IPS DF 4.7 (cell line): ENCODE results near the gene SUMO2.

Experiments
- DNase-seq: peaks from one replicate; pipeline ENCODE4 v3.0.0-alpha.2; 2013; ENCODE audit warnings: low spot score; ENCODE audit errors: extremely low read depth

The SUMO2 gene

DNA sequence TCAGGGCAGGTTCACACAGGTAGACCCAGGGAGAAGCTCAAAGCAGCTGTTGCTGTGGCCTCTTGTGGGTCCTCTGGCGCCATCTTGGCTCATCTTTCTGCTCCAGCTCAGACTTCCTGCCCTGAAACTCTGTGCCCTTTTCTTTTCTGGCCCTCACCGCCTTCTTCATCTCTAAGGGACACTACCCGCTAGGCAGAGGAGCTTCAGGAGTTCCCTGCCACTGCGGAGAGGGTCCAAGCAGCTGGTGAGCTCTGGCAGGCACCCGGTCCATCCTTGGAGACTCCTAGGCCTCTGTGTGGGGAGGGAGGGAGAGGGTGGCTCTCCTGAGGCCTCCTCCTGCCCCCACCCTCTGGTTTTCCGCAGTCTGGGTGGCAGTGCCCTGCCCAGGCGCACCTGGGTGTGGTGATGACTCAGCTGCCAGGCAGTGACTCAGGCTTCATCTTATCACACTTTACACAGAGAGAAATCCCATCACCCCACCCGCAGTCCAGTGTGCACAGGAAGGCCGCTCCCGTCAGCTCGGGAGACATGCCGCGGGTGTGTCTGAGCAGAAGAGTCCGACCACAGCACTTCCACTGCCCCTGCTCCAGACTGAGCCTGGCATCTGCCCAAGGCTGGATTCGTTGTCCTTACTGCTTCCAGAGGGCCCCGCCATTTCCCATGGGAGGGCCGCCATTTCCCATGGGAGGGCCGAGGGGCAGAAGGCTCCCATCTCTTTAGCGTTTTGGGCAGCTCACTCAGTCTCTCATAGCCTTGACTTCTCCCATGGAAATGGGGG is 58.5 kb downstream of the SUMO2 start:
- DNase-seq = no peak

DNA sequence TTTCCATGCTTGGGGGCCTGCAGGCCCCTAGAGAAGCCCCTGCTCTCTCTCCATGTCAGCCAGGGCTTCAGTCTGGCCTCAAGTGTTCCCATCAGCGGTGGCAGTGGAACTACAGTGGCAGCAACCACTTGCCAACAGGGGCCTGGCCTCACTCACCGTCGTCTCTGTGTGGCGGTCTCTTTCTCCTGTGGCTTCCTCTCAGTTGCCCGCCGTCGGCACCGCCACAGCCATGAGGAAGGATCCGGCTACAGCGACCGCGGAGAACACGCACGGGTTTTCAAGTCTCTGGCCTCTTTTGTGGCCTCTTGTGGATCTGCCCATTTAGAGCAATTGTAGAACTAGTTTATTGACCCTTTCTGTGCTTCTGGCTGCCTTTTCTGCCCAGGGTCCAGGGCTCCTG is 64.5 kb downstream of the SUMO2 start:
- no peak for DNase-seq

- no peak for DNase-seq
Observed at GRCh38 chr17:75116737-75117136, 66.0 kb downstream of the SUMO2 start.
